M059J (cell line): ENCODE results near the gene PHLDB2. TPM values are rescaled to one million over a fixed set of nuclear protein-coding genes. Genes with fewer than 3 reads are reported as not detected.
A peak's percentile ranks its signal among the peaks of the same experiment; 100 is the strongest.

Source experiments
- DNase-seq: peaks from one replicate; pipeline ENCODE4 v3.0.0-alpha.2; 2012; ENCODE audit warnings: low read depth
- total RNA-seq: library from RNA; depleted of rRNA; stranded (reverse); fragments of >200 nt; shearing (Covaris generic); gene quantifications from 2 replicates; pipeline ENCODE4 v1.2.3, GENCODE V29; 2014

The PHLDB2 gene
- total RNA-seq, 1 experiment from 2014 or later, result 89.3 TPM

DNA sequence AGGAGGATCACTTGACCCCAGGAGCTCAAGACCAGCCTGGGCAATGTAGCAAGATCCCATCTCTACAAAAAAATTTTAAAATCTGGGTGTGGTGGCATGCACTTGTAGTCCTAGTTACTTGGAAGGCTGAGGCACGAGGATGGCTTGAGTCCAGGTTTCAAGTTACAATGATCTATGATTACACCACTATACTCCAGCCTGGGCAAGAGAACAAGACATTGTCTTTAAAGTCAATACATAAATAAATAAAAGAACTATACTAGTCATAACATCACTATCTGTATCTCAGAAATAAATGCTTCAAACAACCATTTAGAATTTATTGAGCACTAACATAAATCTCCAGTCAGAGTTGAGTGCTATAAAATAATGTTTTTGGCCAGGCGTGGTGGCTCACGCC, 8.5 kb upstream of the PHLDB2 start:
- peak; percentile 93 for DNase-seq

DNA sequence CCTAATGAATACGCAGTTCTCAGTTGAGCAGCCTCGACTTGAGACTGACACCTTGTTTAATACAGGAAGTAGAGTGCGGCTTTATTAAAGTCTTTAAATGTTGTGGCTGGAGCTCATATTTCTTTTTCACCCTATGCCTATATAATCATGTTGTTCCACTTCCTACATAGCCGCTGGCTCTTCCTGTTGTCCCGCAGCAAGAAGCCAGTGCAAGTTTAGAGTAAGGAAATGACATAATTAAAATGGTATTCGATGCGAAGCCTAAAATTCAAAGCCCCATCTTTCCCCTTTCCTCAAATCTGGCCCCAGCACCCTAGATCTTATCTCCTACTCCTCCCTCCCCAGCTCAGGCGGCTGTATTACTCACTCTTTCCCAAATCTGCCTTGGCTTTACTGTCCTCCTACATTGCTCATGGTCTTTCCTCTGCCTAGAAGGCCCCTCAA, 7.5 kb upstream of the PHLDB2 start:
- peak; percentile 98 for DNase-seq

DNA sequence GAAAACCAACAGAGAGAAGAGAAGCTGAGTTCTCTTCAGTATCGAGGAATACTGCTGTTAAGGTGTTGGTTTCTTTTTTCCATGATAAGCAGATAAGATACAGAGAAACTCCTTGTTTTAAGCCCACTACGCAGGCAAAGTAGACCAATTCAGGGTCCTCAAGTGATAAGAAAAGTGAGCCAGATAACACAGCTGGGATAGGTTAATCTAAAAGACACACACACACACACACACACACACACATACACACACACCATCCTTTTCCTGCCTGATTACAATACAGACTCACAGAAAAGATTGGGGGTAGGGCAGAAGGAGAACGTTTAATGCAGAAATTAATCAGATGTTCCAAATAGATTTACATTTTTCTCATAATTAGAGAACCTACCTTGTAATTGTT, 6.5 kb upstream of the PHLDB2 start:
- peak; percentile 40 for DNase-seq

DNA sequence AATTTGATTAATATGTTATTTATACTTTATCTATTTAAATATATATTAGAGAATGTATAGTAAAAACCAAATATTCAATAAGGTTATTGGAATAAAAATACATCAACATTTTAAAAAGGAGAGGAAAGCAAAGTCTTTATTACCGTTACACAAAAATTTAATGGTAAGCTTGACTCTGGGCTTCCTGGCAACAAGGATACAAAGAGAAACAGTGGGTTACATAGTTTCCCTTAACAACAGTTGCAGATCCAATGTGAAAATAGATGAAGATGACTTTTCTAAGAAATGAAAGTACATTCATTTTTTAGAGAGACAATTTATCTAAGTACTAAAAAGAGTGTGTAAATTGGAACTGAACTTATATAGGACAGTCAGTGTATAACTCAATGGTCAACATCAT, 6.0 kb upstream of the PHLDB2 start:
- DNase-seq, result peak; percentile 55

DNA sequence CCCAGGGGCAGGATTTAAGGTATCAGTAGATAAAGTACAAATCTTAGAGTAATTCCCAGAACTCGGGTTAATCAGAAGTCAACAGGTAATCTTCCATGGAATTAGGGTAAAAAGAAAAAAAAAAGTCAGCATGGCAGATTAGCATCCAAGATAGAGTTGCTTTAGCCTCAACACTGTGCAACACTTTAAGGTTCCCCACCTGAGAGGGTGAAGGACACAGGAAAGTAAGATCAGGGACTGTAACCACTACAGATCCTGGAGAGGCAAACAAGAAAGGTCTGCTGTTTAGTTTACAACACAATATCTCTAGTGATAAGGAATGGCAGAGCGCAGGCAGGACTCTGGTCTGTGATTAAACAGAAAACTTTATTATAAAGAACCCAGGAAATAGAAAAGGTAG, 4.1 kb upstream of the PHLDB2 start:
- no peak for DNase-seq

DNA sequence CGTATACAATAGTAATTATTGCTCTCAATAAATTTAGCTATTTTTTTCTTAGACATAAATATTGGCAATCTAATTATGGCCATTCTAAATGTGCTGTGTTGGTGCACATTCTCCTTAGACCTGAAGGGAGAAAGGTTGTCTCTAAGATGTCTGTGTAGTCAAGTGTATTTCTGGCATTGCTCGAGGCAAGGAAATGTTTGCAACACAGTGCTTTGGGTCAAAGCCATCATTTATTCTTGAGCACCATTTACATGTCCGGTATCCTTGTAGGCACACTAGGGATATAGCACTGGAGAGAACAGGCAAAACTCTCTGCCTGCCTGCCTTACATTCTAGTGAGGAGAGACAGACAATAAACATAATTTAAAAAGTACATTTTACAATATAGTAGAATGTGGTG, 2.6 kb upstream of the PHLDB2 start:
- DNase-seq, result peak; percentile 86

DNA sequence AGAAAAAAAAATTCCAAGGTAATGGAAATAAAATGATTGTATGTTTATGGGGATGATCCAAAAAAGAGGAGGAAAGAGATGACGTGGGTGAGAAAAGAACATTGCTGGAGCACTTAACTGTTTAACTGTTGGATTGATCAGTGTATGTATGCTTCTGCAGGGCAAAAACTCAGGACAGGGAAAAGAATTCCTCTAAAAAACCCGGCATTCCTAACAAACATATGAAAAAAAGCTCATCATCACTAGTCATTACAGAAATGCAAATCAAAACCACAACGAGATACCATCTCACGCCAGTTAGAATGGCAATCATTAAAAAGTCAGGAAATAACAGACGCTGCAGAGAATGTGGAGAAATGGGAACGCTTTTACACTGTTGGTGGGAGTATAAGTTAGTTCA, 1.6 kb upstream of the PHLDB2 start:
- DNase-seq, result peak; percentile 72

DNA sequence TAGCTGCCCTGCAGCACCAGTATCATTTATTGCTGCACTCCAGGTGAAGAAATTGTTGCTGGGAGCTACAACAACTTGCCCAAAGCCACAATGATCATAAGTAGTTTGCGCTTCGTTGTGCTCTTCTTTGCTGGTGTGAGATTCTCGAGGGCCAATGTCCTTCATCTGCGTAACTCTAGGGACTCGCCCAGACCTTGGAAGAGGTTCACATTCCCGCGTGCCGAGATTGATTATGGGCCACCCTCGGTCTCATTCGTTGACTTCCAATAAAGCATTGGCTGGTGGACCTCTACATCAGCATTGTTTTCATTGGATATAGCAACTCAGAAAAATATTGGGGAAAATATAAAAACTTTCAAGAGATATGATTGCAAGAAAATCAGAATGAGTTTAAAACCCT, 423 bp upstream of the PHLDB2 start:
- DNase-seq, result no peak

DNA sequence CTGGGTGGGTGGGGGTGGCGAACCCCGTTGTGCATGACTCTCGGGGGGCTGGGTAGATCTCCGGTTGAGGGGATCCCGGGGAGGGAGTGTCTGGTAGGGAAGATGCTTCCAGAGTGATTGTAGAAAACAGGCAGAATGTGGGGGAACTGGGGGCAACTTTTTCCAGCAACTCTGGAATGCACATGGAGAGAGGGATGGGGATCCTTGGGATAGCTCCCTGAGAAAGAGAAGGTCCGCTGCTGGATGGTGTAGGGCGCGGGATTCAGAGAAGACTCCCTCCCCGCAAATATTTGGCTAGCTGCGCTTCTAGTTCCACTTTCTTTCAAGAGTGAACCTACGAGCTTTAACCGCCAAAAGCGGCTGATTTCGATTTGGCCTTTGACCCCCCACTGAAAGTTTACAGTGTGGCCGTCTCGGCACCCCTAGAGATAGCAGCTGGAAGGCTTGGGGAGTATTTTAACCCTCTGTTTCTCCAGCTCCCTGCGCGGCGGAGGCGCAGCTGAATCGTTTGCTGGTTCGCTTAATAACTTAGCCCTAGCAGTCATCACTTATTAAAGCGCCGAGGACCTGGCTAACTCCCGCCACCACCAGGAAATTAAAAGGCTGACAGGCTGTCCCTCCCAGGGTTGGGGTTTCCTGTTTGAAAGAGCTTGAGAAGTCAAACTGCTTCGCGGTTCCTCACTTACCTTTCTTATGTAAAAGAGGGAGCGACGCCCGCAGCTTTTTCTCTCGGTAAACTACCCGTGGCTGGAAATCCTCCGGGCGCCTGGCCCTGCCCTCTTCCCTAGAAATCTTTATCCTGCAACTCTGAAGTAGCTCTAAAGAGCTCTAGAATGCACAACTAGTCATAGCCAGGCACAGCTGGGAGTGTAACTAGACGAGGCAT, 1.2 kb downstream of the PHLDB2 start:
- DNase-seq, result peak; percentile 98

DNA sequence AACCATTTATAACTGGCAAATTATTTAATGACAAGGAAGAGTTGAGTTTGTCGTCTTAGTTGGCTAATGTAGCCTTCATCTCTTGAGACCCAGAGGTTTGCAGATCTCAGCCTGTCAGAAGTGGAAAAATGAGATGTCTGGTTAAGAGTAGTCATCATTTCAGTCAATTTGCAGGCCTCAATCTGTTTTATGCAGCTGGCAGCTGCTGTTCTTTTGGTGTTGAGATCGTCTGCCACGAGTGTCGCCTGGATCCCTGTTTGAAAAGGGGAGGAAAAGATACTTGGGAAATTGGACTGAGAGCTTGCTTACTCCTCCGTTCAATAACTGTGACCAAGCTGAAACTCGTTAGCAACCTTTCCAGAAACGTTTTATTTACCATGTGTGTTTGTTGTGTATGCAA, 2.3 kb downstream of the PHLDB2 start:
- peak; percentile 34 for DNase-seq

DNA sequence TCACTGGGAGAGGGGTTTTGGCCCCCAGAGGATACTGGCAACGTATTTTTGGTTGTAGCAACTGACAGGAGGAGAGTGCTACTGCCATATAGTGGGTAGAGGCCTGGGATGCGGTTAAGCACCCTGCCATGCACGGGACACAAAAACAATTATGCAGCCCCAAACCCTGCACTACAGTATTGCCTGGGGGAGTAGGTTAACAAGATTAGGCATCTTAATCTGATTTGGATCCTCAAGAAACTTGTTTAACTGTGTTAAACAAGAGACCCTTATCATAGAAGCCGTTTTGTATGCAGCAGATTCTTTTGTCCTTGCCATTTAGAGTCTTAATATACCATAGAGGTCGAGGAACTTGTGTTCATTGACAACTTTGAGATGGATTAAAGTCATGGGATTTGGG, 3.4 kb downstream of the PHLDB2 start:
- DNase-seq, result no peak

DNA sequence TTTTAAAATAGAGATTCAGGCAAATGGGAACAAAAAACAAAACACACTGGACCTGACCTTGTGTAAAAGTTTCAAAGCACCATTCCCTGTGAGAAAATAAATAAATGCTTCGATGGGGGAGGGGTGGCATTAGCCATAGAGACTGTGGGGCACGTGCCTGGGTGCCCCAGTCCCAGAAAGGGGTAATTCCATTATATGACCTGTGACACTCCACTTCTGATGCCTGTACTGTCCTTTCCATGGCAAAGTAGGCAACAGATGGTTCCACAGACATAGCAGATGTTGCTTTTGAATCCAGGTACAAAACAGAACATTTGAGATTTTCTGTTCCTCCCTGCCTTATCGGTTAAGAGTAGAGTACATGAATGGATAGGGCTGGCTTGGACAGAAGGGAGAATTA, 3.9 kb downstream of the PHLDB2 start:
- no peak for DNase-seq

DNA sequence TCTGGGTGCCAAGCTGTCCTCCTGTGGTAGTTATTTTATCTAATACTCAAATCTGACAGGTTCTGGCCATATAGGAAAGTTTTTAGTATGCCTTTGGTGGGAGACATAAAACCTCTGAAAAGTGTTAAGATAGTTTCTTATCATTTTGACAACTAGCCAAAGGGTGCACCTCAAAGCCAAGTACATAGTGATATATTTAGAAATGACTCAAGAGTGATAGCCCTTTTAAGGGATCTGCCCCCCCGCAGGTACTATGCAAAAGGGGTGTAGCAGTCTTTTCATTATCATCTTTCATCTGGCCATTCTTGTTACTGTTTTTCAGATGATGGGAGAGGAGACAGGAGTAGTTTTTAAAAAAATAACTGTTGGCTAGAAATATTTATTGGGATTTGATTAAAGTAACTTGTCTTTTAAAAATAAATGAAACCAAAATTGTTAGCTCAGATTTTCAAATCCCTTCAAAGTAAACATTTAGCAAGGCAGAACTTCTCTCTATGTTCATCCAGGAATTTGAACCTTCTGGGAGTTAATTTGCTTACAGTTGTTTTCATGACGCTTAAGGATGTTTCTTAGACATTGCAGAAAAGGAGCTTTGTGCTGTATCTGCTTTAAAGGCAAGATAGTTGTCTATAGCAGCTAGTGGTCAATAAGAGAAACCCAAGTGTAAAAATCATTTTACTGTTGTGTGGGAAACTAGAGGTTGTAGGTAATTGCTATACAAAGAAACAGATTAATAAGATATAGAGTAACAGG, 5.1 kb downstream of the PHLDB2 start:
- peak; percentile 70 for DNase-seq

DNA sequence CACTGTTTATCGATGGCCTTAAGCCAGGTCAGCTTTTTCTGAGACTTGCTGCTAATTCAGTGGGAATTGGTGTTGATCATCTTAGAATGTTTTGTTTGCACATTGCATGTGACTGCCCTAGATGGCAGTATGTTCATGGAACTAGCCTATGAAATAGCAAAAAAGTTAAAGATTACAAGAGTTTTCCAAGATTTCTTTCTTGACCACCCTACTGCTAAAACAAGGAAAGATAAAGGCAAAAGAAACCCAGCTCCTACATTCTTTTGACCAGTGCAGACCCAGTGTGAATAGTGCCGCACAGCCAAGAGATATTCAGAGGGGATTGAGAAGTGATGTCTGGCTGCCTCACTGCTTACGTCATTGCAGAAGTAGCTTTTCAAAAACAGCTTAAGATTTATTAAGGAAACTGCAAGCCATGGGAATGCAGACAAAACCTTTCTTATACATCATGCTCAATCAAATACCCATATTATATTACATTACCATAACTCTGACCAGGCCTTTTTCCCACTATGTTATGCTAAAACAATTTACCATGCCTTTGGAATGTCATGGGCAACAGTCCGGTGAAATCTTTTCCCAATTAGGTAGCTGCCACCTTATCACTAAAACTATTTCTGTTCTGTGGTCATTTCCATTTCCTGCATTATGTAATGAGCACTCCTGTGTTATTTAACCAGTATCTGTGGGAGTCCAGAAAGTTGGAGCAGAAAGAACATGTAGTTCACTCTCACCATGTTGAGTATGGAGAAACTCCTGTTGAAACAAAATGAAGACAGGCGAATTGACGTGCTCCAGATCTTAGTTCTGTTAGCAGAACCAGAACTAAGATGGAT, 6.0 kb downstream of the PHLDB2 start:
- peak; percentile 94 for DNase-seq

DNA sequence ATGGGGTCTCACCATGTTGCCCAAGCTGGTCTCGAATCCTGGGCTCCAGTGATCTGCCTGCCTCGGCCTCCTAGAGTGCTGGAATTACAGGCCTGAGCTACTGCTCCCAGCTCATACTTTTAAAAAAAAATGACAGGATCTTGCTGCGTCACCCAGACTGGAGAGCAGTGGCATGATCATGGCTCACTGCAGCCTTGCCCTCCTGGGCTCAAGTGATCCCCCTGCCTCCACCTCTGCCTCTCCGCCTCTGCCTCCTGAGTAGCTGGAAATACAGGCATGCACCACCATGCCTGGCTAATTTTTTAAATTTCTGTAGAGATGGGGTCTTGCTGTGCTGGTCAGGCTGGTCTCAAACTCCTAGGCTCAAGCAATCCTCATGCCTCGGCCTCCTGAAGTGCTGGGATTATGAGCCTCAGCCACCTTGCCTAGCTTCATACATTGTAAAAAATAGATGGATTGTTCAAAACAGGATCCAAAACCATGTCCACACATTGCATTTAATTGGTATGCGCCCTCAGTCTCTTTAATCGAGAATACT, 8.9 kb downstream of the PHLDB2 start:
- DNase-seq, result no peak

DNA sequence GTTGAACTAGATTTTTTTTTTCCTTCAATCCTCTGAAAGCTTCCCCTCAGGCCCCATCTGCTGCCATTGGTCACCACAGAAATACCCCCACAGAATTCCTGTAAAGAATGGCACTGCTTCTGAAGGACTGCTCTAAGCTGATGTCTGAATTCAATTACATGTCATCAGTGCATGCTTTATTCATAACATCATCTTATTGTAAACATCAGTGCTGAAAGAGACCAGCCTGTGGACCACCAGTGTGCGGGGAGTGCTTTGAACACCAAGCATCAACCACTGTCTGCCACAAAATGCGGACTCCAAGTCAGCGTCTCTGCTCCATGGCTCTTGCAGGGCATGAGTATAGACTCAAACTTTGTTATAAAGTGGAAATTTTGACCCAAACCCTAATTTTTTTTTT, 11.6 kb downstream of the PHLDB2 start:
- DNase-seq, result no peak

DNA sequence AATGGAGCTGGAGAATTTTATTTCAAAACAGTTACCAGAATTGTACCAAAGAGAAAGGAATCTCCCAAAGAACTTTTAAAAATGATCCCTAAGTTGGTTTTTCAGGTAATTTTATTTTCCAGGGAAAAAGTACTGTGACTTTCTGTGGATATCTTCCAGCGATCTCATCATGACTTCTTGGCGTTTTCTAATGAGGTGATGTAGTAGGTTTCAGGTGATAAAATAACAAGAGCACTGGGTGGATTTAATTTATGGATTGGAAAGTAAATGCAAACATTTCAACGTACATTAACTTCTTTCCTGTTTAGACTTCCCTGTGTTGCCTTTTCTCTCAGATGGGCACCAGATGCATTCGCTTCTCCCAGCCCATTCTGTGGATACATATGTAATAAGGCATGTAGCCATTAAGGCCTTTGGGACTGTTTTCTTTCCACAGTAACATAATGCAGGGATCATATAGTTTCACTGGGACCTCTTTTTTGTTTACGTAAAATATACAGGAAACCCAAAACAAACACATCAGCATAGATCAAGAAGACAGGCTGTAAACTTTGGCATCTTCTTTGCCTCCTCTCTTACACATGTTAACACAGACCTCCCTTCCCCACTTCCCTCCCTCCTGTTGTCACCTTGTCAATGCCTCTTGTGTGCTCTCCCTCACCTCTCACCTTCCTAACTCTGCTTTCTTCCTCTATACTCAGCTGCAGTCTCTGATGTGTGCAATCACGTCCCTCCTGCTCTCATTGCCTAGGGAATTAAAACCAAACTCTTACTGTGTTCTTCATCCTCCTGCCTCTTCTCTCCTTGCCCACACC, 13.0 kb downstream of the PHLDB2 start:
- no peak for DNase-seq

DNA sequence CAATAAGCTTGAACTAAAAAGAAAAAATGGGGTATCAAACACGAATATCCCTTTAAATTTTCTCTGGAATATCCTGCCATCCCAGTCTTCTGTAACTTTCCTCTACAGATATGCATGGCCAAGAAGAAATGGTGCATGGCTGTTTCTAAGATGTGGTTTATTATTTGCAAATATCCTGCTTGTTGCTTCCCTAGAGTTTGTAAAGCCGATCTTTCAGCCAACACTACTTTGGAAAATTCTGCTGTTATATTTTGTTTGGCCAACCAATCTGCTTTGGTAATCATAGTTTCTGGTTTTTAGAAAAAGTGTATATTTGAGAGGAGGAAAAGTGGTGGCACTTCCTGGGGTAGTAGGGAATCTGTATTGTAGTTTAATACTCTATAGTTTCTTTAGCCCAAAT, 13.9 kb downstream of the PHLDB2 start:
- no peak for DNase-seq

DNA sequence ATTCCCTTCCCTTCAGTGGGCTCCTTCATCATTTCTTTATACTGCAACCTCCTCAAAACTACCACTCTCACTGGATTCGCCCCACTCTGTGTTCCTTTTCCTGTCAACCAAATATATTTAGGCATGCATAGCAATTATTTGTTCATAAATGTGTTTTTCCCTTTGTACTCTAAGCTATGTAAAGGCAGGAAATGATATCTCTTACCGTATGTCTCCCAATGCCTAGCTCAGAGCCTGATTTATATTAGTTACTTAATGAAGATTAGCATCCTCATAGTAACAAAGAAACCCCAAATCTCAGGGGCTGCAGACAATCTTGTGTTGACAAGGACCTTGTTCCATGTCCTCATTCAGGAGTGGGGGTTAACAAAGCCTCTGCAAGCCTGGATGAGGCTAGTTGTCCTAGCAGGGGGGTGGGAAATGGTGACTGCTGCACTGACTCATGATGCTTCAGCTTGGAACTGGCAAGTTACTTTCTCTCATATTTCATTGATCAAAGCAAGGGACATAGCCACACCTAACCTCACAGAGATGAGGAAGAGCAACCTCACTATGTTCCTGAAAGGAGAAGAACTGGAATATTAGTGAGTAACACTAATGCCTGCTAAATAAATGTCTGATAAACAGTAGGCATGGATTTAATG, 15.2 kb downstream of the PHLDB2 start:
- DNase-seq, result peak; percentile 90

DNA sequence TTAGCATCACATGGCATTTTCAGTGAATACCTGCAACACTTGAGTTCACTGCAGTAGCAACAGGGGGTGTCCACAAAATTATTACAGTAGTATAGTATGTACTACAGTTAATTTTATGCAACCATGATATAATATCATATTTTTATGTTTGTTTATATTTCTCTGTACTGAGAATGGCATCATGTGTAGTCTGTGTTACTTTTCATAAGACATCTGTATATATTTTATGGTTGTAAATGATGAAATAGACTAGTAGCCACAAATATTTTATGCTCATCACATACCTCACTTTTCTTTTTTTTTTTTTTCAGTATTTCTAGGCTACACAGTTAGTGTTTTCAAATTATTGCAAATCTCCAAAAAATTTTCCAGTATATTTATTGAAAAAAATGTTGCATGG, 22.4 kb downstream of the PHLDB2 start:
- no peak for DNase-seq

DNA sequence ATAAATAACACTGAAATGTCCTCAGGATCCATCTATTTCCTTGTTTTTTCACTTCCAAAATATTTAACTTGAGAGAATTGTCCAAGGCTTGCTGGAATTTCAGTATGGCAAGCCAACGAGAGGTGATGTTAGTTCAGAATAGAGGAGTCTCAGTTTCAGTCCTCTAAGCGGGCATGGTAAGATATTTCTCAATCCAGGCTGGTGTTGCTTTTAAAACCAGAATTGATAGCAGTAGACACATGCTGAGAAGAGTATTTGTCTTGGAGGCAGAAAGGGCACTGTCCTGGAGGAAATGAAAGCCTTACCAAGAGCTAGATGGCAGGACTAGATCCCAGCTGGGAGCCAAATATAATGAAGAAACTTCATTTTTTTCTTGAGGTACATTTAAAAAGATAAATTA, 23.1 kb downstream of the PHLDB2 start:
- DNase-seq, result no peak
